GM08714 (cell line): ENCODE results near the gene POLA1.

Experiments
- H3K4me3 ChIP-seq: fragments of 200-500 bp; sonication (Bioruptor generic); 2 replicates; pipeline ENCODE4 v1.5.1; 2014; ENCODE audit warnings: mild to moderate bottlenecking, low read length, inconsistent platforms
- ZNF274 ChIP-seq: IDR thresholded peaks from 2 replicates; pipeline ENCODE4 v1.6.1; 2012; ENCODE audit warnings: mild to moderate bottlenecking, low read depth, low read length

POLA1 gene

GRCh38 chrX:24983931-24984330 is 290.2 kb downstream of the POLA1 start:
- H3K4me3 ChIP-seq = no peak overlapping the region
- no peak for TF ChIP-seq ZNF274

- TF ChIP-seq ZNF274 = no peak
Observed at GRCh38 chrX:24985120-24985519, 291.4 kb downstream of the POLA1 start.

GRCh38 chrX:24987731-24988130 is 294.0 kb downstream of the POLA1 start:
- H3K4me3 ChIP-seq = no peak overlapping the region
- no peak for TF ChIP-seq ZNF274

More at GRCh38 chrX:24985120-24985519, 291.4 kb downstream of the POLA1 start:
- no peak overlapping the region for H3K4me3 ChIP-seq

- TF ChIP-seq ZNF274 = no peak
- no peak overlapping the region for H3K4me3 ChIP-seq
Observed at GRCh38 chrX:24988314-24988713, 294.6 kb downstream of the POLA1 start.

GRCh38 chrX:24990535-24990934 is 296.8 kb downstream of the POLA1 start:
- H3K4me3 ChIP-seq = no peak overlapping the region
- TF ChIP-seq ZNF274 = no peak

- TF ChIP-seq ZNF274 = no peak
Observed at GRCh38 chrX:24993879-24994278, 300.2 kb downstream of the POLA1 start.

GRCh38 chrX:24996096-24996709 is 302.5 kb downstream of the POLA1 start:
- TF ChIP-seq ZNF274 = no peak

More at GRCh38 chrX:24993879-24994278, 300.2 kb downstream of the POLA1 start:
- H3K4me3 ChIP-seq = no peak overlapping the region

GRCh38 chrX:24999511-24999910 is 305.8 kb downstream of the POLA1 start:
- H3K4me3 ChIP-seq = no peak overlapping the region
- no peak for TF ChIP-seq ZNF274

More at GRCh38 chrX:24996096-24996709, 302.5 kb downstream of the POLA1 start:
- H3K4me3 ChIP-seq = no peak overlapping the region

- no peak for TF ChIP-seq ZNF274
- no peak overlapping the region for H3K4me3 ChIP-seq
Observed at GRCh38 chrX:25001808-25002660, 308.3 kb downstream of the POLA1 start.

GRCh38 chrX:25002661-25003020 is 308.9 kb downstream of the POLA1 start:
- no peak overlapping the region; the same call in 1 of the 2 replicates for H3K4me3 ChIP-seq
- TF ChIP-seq ZNF274 = no peak

- no peak for TF ChIP-seq ZNF274
- H3K4me3 ChIP-seq = no peak overlapping the region; the same call in 1 of the 2 replicates
Observed at GRCh38 chrX:25003066-25003849, 309.5 kb downstream of the POLA1 start.

- no peak for TF ChIP-seq ZNF274
- H3K4me3 ChIP-seq = no peak overlapping the region
Observed at GRCh38 chrX:25004040-25004439, 310.3 kb downstream of the POLA1 start.

- H3K4me3 ChIP-seq = no peak overlapping the region; the same call in 1 of the 2 replicates
- TF ChIP-seq ZNF274 = no peak
Observed at GRCh38 chrX:25004485-25005032, 310.8 kb downstream of the POLA1 start.

- H3K4me3 ChIP-seq = no peak overlapping the region; the same call in 1 of the 2 replicates
- TF ChIP-seq ZNF274 = no peak
Observed at GRCh38 chrX:25005034-25005381, 311.3 kb downstream of the POLA1 start.
